HG03521 (cell line): ENCODE data around the gene DHX30.

Experiments
- ATAC-seq: cut with Tn5 transposase; IDR thresholded peaks from one replicate; pipeline ENCODE4 v1.9.1; 2021; ENCODE audit warnings: mild to moderate bottlenecking, moderate library complexity; ENCODE audit not compliant: unreplicated experiment

DHX30 gene

GRCh38 chr3:47852604-47853602 lies 50.0 kb downstream of the DHX30 start:
- ATAC-seq, result no peak

- ATAC-seq, result no peak
These were observed 51.3 kb downstream of the DHX30 start for GRCh38 chr3:47854267-47854666.

GRCh38 chr3:47854720-47855455 lies 52.0 kb downstream of the DHX30 start:
- ATAC-seq, result no peak

DNA sequence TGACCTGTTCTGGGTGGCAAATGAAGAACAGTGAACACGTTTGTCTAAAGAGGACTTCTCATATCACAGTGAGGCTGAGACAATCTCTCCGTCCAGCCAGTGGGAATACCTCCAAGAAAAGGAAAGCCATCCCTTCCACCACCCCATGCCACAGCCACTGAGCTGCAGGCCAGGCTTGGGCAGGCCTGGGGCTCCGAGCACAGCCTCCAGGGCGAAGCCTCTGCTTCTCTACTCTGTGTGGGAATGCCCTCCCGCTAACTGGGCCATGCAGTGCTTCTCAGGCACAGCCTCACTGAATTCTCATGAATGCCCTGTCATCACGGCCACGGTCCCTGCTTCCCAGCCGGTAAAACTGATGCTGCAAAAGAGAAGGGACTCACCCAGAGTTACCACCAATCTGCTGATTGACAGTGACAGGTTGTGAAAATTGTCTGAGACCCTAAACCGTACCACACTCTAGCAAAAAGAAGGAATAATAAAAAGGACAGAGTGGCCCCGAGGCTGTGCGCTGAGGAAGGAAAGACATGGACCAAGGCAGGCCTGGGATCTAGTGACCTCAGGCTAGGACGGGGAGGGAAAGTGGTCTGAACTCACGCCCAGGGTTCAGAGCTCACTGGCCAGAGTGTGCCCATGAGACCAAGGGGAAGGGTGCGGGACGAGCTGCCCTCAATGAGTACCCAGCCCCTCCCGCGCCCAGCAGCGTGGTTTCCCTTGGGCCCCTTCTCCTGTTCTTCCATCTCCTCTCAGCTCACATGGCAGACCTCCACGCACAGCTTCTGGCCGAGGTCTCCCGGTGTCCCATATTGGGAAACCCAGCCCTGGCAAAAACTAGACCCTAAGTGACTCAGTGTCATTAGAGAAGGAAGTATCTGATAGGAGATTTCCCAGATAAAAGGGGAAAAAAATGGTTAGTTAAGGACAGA lies 52.8 kb downstream of the DHX30 start:
- ATAC-seq, result no peak

DNA sequence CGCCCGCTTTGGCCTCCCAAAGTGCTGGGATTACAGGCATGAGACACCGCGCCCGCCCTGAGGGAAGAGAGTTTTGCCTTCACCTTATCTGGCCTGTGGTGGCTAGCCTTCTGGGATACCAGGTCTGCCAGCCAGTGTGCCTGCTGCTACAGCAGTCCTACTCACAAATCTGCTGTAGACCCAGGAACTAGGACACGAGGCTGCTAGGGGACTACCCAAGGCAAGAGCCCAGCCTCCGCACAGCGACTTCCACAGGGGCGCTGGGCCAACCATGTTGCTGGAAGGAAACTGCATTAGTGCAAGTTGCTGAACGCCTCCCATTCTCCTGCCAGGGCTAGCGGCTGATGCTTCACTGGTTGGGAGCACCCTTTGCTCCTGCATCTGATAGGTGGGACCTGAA lies 53.7 kb downstream of the DHX30 start:
- no peak for ATAC-seq

DNA sequence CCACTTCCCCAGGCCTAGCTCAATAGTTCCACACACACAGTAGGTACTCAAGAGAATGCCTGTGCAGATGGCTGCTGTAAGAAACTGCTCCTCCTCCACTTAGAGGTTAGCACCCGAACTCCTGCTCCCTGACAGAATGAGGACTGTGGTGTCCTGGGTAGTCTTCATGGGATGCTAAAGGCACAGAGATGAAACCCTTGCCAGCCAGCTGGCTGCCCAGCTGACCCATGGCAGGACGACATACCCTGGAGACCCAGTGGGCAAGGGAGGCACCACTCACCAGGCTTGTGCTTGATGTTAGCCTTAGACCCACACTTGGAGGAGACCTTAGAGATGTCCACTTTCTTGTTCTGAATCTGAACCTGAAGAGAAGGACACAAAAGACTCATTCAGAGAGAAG lies 54.2 kb downstream of the DHX30 start:
- ATAC-seq, result no peak

DNA sequence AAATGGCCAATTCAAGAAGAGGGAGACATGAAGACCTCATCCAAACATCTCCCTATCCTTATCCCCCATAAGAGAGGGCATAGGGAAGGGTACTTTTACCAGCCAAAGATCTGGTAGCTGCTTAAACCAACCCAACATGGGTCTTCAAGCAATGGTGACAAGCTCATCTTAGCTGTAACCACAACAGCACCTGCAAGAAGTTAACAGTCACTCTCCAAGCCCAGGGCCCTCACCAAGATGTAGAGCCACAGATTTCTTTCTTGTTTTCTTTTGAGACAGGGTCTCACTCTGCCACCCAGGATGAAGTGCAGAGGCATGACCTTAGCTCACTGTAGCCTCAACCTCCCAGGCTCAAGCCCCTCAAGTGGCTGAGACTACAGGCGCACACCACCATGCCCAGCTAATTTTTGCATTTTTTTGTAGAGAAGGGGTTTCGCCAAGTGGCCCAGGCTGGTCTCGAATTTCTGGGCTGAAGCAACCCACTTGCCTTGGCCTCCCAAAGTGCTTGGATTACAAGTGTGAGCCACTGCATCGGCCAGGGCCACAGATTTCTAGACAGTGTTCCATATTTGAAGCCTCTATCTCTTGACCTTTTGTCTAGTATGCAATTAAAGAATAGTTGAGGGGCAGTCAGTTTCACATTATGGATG lies 57.1 kb downstream of the DHX30 start:
- ATAC-seq, result no peak

GRCh38 chr3:47863391-47864128 lies 60.6 kb downstream of the DHX30 start:
- no peak for ATAC-seq

DNA sequence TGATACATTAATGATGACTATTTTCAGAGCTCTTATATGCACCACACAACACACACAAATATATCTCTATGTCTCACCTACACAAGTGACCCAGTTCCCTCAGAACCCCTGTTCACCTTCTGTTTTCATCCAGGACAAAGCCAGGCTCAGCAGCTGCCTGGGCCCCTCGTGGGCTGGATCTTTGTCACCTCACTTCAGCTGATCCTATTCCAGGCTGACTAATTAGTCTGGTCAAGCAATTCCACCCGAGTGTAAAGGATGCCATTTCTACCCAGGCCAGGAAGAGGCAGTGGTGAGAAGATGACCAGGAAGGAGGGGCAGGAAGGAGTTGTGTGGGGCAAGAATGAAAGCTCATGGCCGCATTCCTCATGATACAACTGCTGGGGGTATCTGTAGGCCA lies 62.3 kb downstream of the DHX30 start:
- ATAC-seq, result no peak

DNA sequence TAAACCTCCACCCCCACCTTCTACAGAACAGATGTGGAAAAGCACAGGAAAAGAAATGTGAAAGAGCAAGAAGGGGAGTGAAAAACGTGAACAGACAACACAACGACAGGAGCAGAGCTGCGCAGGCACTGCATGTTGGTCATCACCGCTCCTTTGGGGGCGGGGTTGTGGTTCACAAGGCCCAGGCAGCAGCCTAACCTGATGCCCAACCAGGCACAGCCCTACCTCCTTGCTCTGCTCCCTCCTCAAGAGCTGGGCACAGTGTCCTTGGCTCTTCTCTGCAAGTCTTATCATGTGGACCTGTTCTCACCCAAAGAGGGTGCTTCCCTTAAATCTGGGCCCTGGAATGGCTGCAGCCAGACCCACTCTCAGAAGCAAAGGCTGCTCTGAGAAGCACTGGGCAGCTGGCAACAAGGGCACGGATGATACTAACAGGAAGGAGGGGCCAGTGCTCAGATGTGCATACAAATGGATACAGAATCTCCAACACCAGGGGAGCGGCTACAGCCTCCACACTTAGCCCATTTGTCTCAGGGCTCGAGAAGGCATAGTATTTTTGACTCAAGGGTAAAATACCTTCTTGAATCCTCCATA lies 64.6 kb downstream of the DHX30 start:
- ATAC-seq, result no peak

DNA sequence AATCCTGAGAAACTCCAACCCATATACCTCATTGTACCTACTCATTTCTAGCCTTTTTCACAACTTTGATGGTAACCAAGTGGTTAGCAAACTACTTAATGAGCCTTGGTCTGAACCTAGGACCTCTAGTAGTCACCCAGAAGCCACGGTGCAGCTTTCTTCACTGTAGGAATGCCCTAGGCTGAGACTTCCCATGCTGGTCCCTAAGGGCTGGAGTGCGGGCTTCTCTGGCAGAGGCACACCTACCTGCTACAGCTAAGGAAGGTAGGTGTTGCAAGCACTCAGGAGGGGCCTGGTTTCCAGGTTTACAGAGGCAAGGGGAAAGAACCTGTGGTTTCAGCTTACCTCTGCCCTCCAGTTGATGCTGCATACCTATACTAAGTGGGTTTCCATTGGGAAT lies 65.4 kb downstream of the DHX30 start:
- ATAC-seq, result no peak

GRCh38 chr3:47870156-47870555 lies 67.2 kb downstream of the DHX30 start:
- no peak for ATAC-seq

DNA sequence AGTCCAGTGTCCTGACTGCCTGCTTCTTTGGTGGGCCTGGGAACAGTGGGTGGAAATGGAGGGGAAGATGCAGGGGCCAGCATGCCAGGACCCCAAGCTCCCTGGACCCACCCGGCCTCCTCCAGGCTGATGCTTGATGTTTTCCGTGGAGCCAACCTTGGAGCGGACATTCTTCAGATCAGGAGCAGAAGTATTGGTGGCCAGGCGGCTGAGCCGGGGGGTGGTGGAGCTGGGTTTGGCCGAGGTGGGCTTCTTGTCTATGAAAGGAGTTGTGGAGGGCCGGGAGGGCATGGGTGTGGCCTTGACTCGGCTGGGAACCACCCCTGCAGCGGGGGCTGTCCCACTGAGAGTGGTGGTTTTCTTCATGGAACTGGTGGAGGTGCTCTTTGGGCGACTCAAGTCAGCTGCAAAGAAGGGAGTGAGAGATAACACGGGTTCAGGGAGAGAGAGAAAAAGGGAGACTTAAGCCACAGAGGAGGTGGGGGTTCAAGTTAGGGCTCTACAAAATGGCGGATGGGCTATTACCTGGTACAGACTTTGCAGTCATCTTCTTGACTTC lies 67.8 kb downstream of the DHX30 start:
- ATAC-seq, result no peak

DNA sequence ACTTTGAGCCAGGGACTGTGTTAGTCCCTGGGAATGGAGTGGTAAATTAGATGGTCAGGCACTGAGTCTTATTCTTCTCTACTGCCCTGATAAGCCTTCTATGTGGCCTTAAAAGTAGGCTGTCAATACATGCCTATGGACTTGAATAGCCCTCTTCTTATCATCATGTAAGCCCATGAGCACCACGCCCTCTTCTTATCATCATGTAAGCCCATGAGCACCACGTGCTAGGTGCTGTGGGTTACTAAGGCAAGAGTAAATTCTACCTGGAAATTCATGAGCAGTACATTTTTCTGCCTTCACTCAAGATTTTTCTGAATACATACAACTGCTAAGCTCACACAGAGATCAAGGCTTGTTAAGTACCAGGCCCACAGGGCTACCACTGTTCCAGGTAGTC lies 68.5 kb downstream of the DHX30 start:
- ATAC-seq, result no peak

GRCh38 chr3:47872916-47873315 lies 70.0 kb downstream of the DHX30 start:
- no peak for ATAC-seq

- no peak for ATAC-seq
These were observed 71.5 kb downstream of the DHX30 start for GRCh38 chr3:47874438-47874837.

- ATAC-seq, result no peak
These were observed 72.0 kb downstream of the DHX30 start for GRCh38 chr3:47874913-47875312.

DNA sequence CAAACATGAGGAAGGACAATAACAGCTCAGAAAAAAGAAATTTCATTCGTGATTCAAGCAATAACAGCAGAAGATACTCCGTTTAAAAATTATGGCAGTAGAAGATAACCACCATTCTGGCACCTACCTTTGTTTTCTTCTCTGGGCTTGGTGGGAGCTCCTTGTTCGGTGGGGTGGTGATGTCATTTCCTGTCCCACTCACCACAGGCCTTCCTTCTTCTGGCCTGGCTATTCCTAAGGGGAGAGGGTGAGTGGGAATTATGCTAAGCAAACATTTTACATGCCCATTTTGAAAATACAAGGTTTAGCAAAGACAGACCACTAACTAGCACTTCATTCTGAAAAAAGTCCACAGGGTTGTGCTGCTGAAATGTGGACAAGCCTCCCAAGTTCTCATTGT lies 74.4 kb downstream of the DHX30 start:
- ATAC-seq, result no peak

DNA sequence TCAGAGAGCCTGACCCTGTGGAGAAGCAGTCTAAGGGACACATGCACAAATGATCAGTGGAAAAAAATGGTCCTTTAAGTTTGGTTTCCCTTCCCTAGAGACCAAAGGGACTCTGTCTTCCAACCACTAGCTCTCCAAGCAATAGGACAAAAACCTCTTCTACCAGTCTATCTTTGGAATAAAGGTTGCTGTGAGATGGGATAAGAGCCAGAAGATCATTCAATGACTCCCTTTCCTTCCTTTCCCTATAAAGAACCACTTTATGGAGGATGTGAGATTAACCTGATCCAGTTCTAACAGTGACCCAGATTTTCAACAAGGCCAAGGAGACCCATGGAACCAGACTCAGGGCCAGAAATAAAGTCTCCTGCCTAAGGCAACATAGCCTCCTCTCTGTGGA lies 74.8 kb downstream of the DHX30 start:
- no peak for ATAC-seq
